Trophoblast cell (in vitro differentiated cells and primary cell): ENCODE data around the gene EVPL.

Source experiments
- DNase-seq, 2 donors: peaks; one replicate each; pipeline ENCODE4 v3.0.0-alpha.2; 2016
- H2AFZ ChIP-seq: 2 replicates; pipeline ENCODE4 v1.6.1; 2013; ENCODE audit warnings: low read length, moderate library complexity, mild to moderate bottlenecking; ENCODE audit not compliant: insufficient read depth, poor library complexity
- H2AK5ac ChIP-seq: 2 replicates; pipeline ENCODE4 v1.6.1; 2013; ENCODE audit warnings: mild to moderate bottlenecking, low read length
- H2BK120ac ChIP-seq: 2 replicates; pipeline ENCODE4 v1.6.1; 2013; ENCODE audit warnings: low read length, mild to moderate bottlenecking, moderate library complexity; ENCODE audit not compliant: insufficient read depth, poor library complexity
- H2BK12ac ChIP-seq: 2 replicates; pipeline ENCODE4 v1.6.1; 2013; ENCODE audit warnings: mild to moderate bottlenecking, low read length, moderate library complexity
- H2BK5ac ChIP-seq: 2 replicates; pipeline ENCODE4 v1.6.1; 2013; ENCODE audit warnings: low read length, low read depth, moderate library complexity, mild to moderate bottlenecking; ENCODE audit not compliant: poor library complexity
- H3K14ac ChIP-seq: 2 replicates; pipeline ENCODE4 v1.6.1; 2013; ENCODE audit warnings: mild to moderate bottlenecking, low read length
- H3K18ac ChIP-seq: 2 replicates; pipeline ENCODE4 v1.6.1; 2013; ENCODE audit warnings: mild to moderate bottlenecking, low read length
- H3K23ac ChIP-seq: 2 replicates; pipeline ENCODE4 v1.6.1; 2013; ENCODE audit warnings: low read length
- H3K27ac ChIP-seq: 2 replicates; pipeline ENCODE4 v1.5.1; 2013; ENCODE audit warnings: low read depth, mild to moderate bottlenecking, inconsistent platforms, low read length, moderate library complexity
- H3K27me3 ChIP-seq: 2 replicates; pipeline ENCODE4 v1.6.1; 2013; ENCODE audit warnings: inconsistent platforms, mild to moderate bottlenecking, low read length, moderate library complexity; ENCODE audit not compliant: insufficient read depth
- H3K36me3 ChIP-seq, 2 experiments: 1 replicate in 1 of 2; 2 replicates in 1 of 2; pipeline ENCODE4 v1.6.1; 2013; ENCODE audit warnings: low read length in 2 of 2, mild to moderate bottlenecking in 2 of 2, moderate library complexity in 1 of 2; ENCODE audit not compliant: insufficient read depth in 2 of 2, control insufficient read depth in 1 of 2
- H3K4ac ChIP-seq: 2 replicates; pipeline ENCODE4 v1.6.1; 2013; ENCODE audit warnings: low read depth, mild to moderate bottlenecking, low read length, moderate library complexity
- H3K4me1 ChIP-seq, 2 experiments: 1 replicate in 1 of 2; 2 replicates in 1 of 2; pipeline ENCODE4 v1.6.1; 2013; ENCODE audit warnings: low read length in 2 of 2, mild to moderate bottlenecking in 2 of 2, moderate library complexity in 1 of 2; ENCODE audit not compliant: insufficient read depth in 2 of 2, control insufficient read depth in 1 of 2
- H3K4me2 ChIP-seq: 2 replicates; pipeline ENCODE4 v1.6.1; 2013; ENCODE audit warnings: inconsistent platforms, mild to moderate bottlenecking, low read length, moderate library complexity
- H3K4me3 ChIP-seq: 2 replicates; pipeline ENCODE4 v1.5.1; 2013; ENCODE audit warnings: mild to moderate bottlenecking, low read depth, low read length, inconsistent platforms
- H3K79me1 ChIP-seq: one replicate; pipeline ENCODE4 v1.6.1; 2013; ENCODE audit warnings: low read length
- H3K79me2 ChIP-seq: 2 replicates; pipeline ENCODE4 v1.6.1; 2013; ENCODE audit warnings: low read length, mild to moderate bottlenecking; ENCODE audit not compliant: control insufficient read depth, insufficient read depth, poor library complexity
- H3K9ac ChIP-seq: 2 replicates; pipeline ENCODE4 v1.6.1; 2013; ENCODE audit warnings: mild to moderate bottlenecking, low read length
- H3K9me3 ChIP-seq: 2 replicates; pipeline ENCODE4 v1.6.1; 2013; ENCODE audit warnings: low read depth, mild to moderate bottlenecking, control low read depth, inconsistent platforms, low read length; ENCODE audit not compliant: insufficient read depth
- H4K12ac ChIP-seq: 2 replicates; pipeline ENCODE4 v1.6.1; 2013; ENCODE audit warnings: low read depth, mild to moderate bottlenecking, low read length, moderate library complexity
- H4K8ac ChIP-seq: 2 replicates; pipeline ENCODE4 v1.6.1; 2013; ENCODE audit warnings: low read depth, mild to moderate bottlenecking, low read length, moderate library complexity
- H4K91ac ChIP-seq: one replicate; pipeline ENCODE4 v1.6.1; 2013; ENCODE audit warnings: low read depth, mild to moderate bottlenecking, low read length, moderate library complexity
- WGBS: extraction: QIAGEN DNeasy Blood & Tissue Kit; methylation state at CpG from one replicate; pipeline ENCODE4 v1.1.7; 2013; ENCODE audit warnings: missing lambda C conversion rate; ENCODE audit not compliant: insufficient read length, insufficient coverage; ENCODE audit errors: extremely low coverage; 5-methylcytosine and 5-hydroxymethylcytosine counted together

The EVPL gene

GRCh38 chr17:76002100-76002499 is 25.0 kb downstream of the EVPL start:
- Histone ChIP-seq H4K91ac (no peak overlapping the region), H2BK5ac (no peak overlapping the region), H3K4ac (no peak overlapping the region), H3K4me3 (no peak overlapping the region), H3K27ac (no peak overlapping the region), H2BK120ac (no peak overlapping the region), H3K4me2 (no peak overlapping the region), H3K14ac (no peak overlapping the region), H4K12ac (no peak overlapping the region), H3K79me2 (no peaks in the 10 kb centered on the region), H2AK5ac (no peak overlapping the region), H4K8ac (no peak overlapping the region), H3K9me3 (peaks cover 10% of the 10 kb centered on the region), H3K9ac (no peak overlapping the region), H3K4me1 (peaks cover 13 to 16% of the 10 kb centered on the region in 2 experiments), H2BK12ac (no peak overlapping the region), H3K23ac (no peak overlapping the region), H3K27me3 (no peaks in the 10 kb centered on the region), H2AFZ (no peak overlapping the region), H3K18ac (no peak overlapping the region), H3K79me1 (peaks cover 8% of the 10 kb centered on the region), H3K36me3 (peaks cover 15 to 30% of the 10 kb centered on the region in 2 experiments)
- DNase-seq, result no peak
- WGBS, result no CpG with 5 or more reads among the region's 12 CpGs

- H3K9me3 ChIP-seq, result peaks cover 7% of the 10 kb centered on the region
- DNase-seq, result no peak
- peaks cover 19 to 21% of the 10 kb centered on the region in 2 experiments for H3K4me1 ChIP-seq
- H2BK5ac ChIP-seq, result no peak within 1 kb of the TSS
- no peak within 1 kb of the TSS for H2AFZ ChIP-seq
- no peaks in the 10 kb centered on the region for H3K27me3 ChIP-seq
- H3K79me1 ChIP-seq, result peaks cover 11% of the 10 kb centered on the region
- peaks cover 15 to 25% of the 10 kb centered on the region in 2 experiments for H3K36me3 ChIP-seq
- H3K4me3 ChIP-seq, result no peak within 1 kb of the TSS
- peak within 1 kb of the TSS; percentile 35 for H3K18ac ChIP-seq
- H3K79me2 ChIP-seq, result peaks cover 2% of the 10 kb centered on the region
- H2BK120ac ChIP-seq, result peak within 1 kb of the TSS; percentile 1
- H3K23ac ChIP-seq, result peak within 1 kb of the TSS; percentile 18
- peak within 1 kb of the TSS; percentile 15 for H3K27ac ChIP-seq
- no peak within 1 kb of the TSS for H3K9ac ChIP-seq
- peak within 1 kb of the TSS; percentile 20 for H4K91ac ChIP-seq
- no CpG with 5 or more reads among the region's 21 CpGs for WGBS
- H4K8ac ChIP-seq, result peak within 1 kb of the TSS; percentile 50
- H2BK12ac ChIP-seq, result no peak within 1 kb of the TSS
- no peak within 1 kb of the TSS for H3K4me2 ChIP-seq
- peak within 1 kb of the TSS; percentile 24 for H3K14ac ChIP-seq
- H3K4ac ChIP-seq, result no peak within 1 kb of the TSS
- peak within 1 kb of the TSS; percentile 3 for H4K12ac ChIP-seq
- peak within 1 kb of the TSS; percentile 3 for H2AK5ac ChIP-seq
Observed at GRCh38 chr17:76000755-76001521, 26.2 kb downstream of the EVPL start, which contains the start of gene CDK3. CDK3 (plus strand) TSS chr17:76000855; CDS start chr17:76001426, 571 bp downstream.

GRCh38 chr17:76000016-76000754 is 26.9 kb downstream of the EVPL start:
- H2AK5ac ChIP-seq, result no peak overlapping the region
- H4K12ac ChIP-seq, result peak overlapping the region; percentile 3
- no peak overlapping the region for H2BK12ac ChIP-seq
- peaks cover 2% of the 10 kb centered on the region for H3K79me2 ChIP-seq
- no peak overlapping the region for H3K4ac ChIP-seq
- H3K27ac ChIP-seq, result peak overlapping the region; percentile 15
- peaks cover 11% of the 10 kb centered on the region for H3K79me1 ChIP-seq
- H3K23ac ChIP-seq, result peak overlapping the region; percentile 18
- H3K4me2 ChIP-seq, result no peak overlapping the region
- H2AFZ ChIP-seq, result no peak overlapping the region
- H3K9ac ChIP-seq, result no peak overlapping the region
- no peak overlapping the region for H2BK120ac ChIP-seq
- peak; percentile 59 to 73 for DNase-seq
- no peaks in the 10 kb centered on the region for H3K27me3 ChIP-seq
- peak overlapping the region; percentile 50 for H4K8ac ChIP-seq
- no peak overlapping the region for H3K4me3 ChIP-seq
- peak overlapping the region; percentile 24 for H3K14ac ChIP-seq
- H4K91ac ChIP-seq, result peak overlapping the region; percentile 20
- H2BK5ac ChIP-seq, result no peak overlapping the region
- WGBS, result no CpG with 5 or more reads among the region's 31 CpGs
- peak overlapping the region; percentile 35 for H3K18ac ChIP-seq
- H3K36me3 ChIP-seq, result peaks cover 18 to 22% of the 10 kb centered on the region in 2 experiments
- H3K9me3 ChIP-seq, result peaks cover 7% of the 10 kb centered on the region
- H3K4me1 ChIP-seq, result peaks cover 19 to 21% of the 10 kb centered on the region in 2 experiments

- Histone ChIP-seq H4K12ac (no peak overlapping the region), H3K79me2 (peaks cover 2% of the 10 kb centered on the region), H3K4me3 (no peak overlapping the region), H3K4me1 (peaks cover 19 to 21% of the 10 kb centered on the region in 2 experiments), H3K18ac (peak overlapping the region; percentile 33), H3K4me2 (no peak overlapping the region), H3K36me3 (peaks cover 17 to 22% of the 10 kb centered on the region in 2 experiments), H2AFZ (no peak overlapping the region), H3K27ac (peak overlapping the region; percentile 59), H3K27me3 (no peaks in the 10 kb centered on the region), H2AK5ac (no peak overlapping the region), H4K8ac (peak overlapping the region; percentile 39), H3K23ac (no peak overlapping the region), H3K9me3 (peaks cover 7% of the 10 kb centered on the region), H3K14ac (peak overlapping the region; percentile 35), H3K79me1 (peaks cover 11% of the 10 kb centered on the region), H3K4ac (no peak overlapping the region), H3K9ac (no peak overlapping the region), H2BK12ac (peak overlapping the region; percentile 74), H4K91ac (peak overlapping the region; percentile 45), H2BK120ac (peak overlapping the region; percentile 41), H2BK5ac (peak overlapping the region; percentile 18)
- peak; percentile 96 to 100 for DNase-seq
- no CpG with 5 or more reads among the region's 9 CpGs for WGBS
Observed at GRCh38 chr17:75998327-75998795, 28.7 kb downstream of the EVPL start.
